ENCODE data around the gene ADGRG3. TPM values are rescaled to one million over a fixed set of nuclear protein-coding genes. Genes with fewer than 3 reads are reported as not detected.

The ADGRG3 gene
- total RNA-seq, 1 donor from 2014 or later, result 0.36 TPM

GRCh38 chr16:57645691-57646387 is 22.3 kb upstream of the ADGRG3 start:
- peak; percentile 60 for DNase-seq
- Histone ChIP-seq H3K36me3 (peaks cover under 1% of the 10 kb centered on the region), H3K4me3 (peak overlapping the region; percentile 39), H3K4me1 (peaks cover 70% of the 10 kb centered on the region), H3K9me3 (replicated peaks) (no peaks in the 10 kb centered on the region), H3K27ac (replicated peaks) (peak overlapping the region; percentile 90), H3K27me3 (ENCODE audit: low read depth) (peaks cover 14% of the 10 kb centered on the region)
- intact Hi-C loops (cut with micrococcal nuclease), result no loop called here
- TF ChIP-seq CTCF (IDR thresholded peaks at IDR 0.05; ENCODE audit: borderline replicate concordance), result no peak

GRCh38 chr16:57646388-57647039 is 21.6 kb upstream of the ADGRG3 start:
- peaks cover 7% of the 10 kb centered on the region for H3K36me3 ChIP-seq
- no peak for DNase-seq
- peaks cover 14% of the 10 kb centered on the region for H3K27me3 ChIP-seq (ENCODE audit: low read depth)
- no peak for TF ChIP-seq CTCF (IDR thresholded peaks at IDR 0.05; ENCODE audit: borderline replicate concordance)
- peaks cover 63% of the 10 kb centered on the region for H3K4me1 ChIP-seq
- intact Hi-C loops (cut with micrococcal nuclease), result no loop called here
- no peaks in the 10 kb centered on the region for H3K9me3 ChIP-seq (replicated peaks)
- H3K27ac ChIP-seq (replicated peaks), result peak overlapping the region; percentile 90
- H3K4me3 ChIP-seq, result peak overlapping the region; percentile 39

GRCh38 chr16:57647136-57647875 is 20.8 kb upstream of the ADGRG3 start:
- Histone ChIP-seq H3K9me3 (replicated peaks) (no peaks in the 10 kb centered on the region), H3K27ac (replicated peaks) (peak overlapping the region; percentile 90), H3K27me3 (ENCODE audit: low read depth) (peaks cover 14% of the 10 kb centered on the region), H3K36me3 (peaks cover 10% of the 10 kb centered on the region), H3K4me1 (peaks cover 55% of the 10 kb centered on the region), H3K4me3 (peak overlapping the region; percentile 39)
- no peak for DNase-seq
- TF ChIP-seq CTCF (IDR thresholded peaks at IDR 0.05; ENCODE audit: borderline replicate concordance), result no peak
- intact Hi-C loops (cut with micrococcal nuclease), result no loop called here

GRCh38 chr16:57648125-57648524 is 20.0 kb upstream of the ADGRG3 start:
- Histone ChIP-seq H3K4me1 (peaks cover 53% of the 10 kb centered on the region), H3K27ac (replicated peaks) (peak overlapping the region; percentile 90), H3K9me3 (replicated peaks) (no peaks in the 10 kb centered on the region), H3K27me3 (ENCODE audit: low read depth) (peaks cover 17% of the 10 kb centered on the region), H3K36me3 (peaks cover 13% of the 10 kb centered on the region), H3K4me3 (peak overlapping the region; percentile 39)
- intact Hi-C loops (cut with micrococcal nuclease), result no loop called here
- DNase-seq, result no peak
- TF ChIP-seq CTCF (IDR thresholded peaks at IDR 0.05; ENCODE audit: borderline replicate concordance), result no peak

- H3K4me3 ChIP-seq, result peak overlapping the region; percentile 39
- H3K9me3 ChIP-seq (replicated peaks), result no peaks in the 10 kb centered on the region
- intact Hi-C loops (cut with micrococcal nuclease), result no loop called here
- H3K27me3 ChIP-seq (ENCODE audit: low read depth), result peaks cover 17% of the 10 kb centered on the region
- H3K36me3 ChIP-seq, result peaks cover 13% of the 10 kb centered on the region
- peak; percentile 100 for TF ChIP-seq CTCF (IDR thresholded peaks at IDR 0.05; ENCODE audit: borderline replicate concordance)
- peaks cover 52% of the 10 kb centered on the region for H3K4me1 ChIP-seq
- DNase-seq, result peak; percentile 72
- peak overlapping the region; percentile 90 for H3K27ac ChIP-seq (replicated peaks)
Observed at GRCh38 chr16:57648581-57649442, 19.3 kb upstream of the ADGRG3 start.

All from left ventricle myocardium inferior (tissue), 1 donor.